GM23338 (cell line): ENCODE data around the gene CH25H. TPM values are rescaled to one million over a fixed set of nuclear protein-coding genes. Genes with fewer than 3 reads are reported as not detected.

Source experiments
- ATAC-seq: fragments of 200-7000 bp; cut with Tn5 transposase; 3 replicates; pipeline ENCODE4 v1.9.1; 2020
- DNase-seq: peaks from one replicate; pipeline ENCODE4 v3.0.0-alpha.2; 2015; ENCODE audit warnings: low spot score
- H2AFZ ChIP-seq: fragments of 200-600 bp; sonication (generic); 2 replicates; pipeline ENCODE4 v1.8.0; 2016; ENCODE audit warnings: antibody characterized with exemption, mild to moderate bottlenecking, moderate library complexity
- H3F3A ChIP-seq: fragments of 200-600 bp; sonication (generic); replicated peaks from 2 replicates; pipeline ENCODE4 v1.8.0; 2017; ENCODE audit warnings: antibody characterized with exemption, mixed run types, low read depth
- H3K27ac ChIP-seq: fragments of 200-600 bp; sonication (generic); 2 replicates; pipeline ENCODE4 v1.6.1; 2016; ENCODE audit warnings: low read depth
- H3K27me3 ChIP-seq: fragments of 200-600 bp; sonication (generic); 2 replicates; pipeline ENCODE4 v1.8.0; 2016; ENCODE audit warnings: mild to moderate bottlenecking, mixed run types, moderate library complexity; ENCODE audit not compliant: insufficient read depth
- H3K36me3 ChIP-seq: fragments of 200-600 bp; sonication (generic); 2 replicates; pipeline ENCODE4 v1.8.0; 2016; ENCODE audit warnings: mild to moderate bottlenecking; ENCODE audit not compliant: insufficient read depth
- H3K4me1 ChIP-seq: fragments of 200-600 bp; sonication (generic); 2 replicates; pipeline ENCODE4 v1.8.0; 2016; ENCODE audit warnings: mild to moderate bottlenecking, moderate library complexity; ENCODE audit not compliant: insufficient read depth
- H3K4me2 ChIP-seq: fragments of 200-600 bp; sonication (generic); 2 replicates; pipeline ENCODE4 v1.7.1; 2017; ENCODE audit warnings: mixed run types
- H3K4me3 ChIP-seq: fragments of 200-600 bp; sonication (generic); 2 replicates; pipeline ENCODE4 v1.6.1; 2016; ENCODE audit warnings: mixed run types
- H3K79me2 ChIP-seq: fragments of 200-600 bp; sonication (generic); replicated peaks from 2 replicates; pipeline ENCODE4 v1.8.0; 2017; ENCODE audit warnings: mild to moderate bottlenecking; ENCODE audit not compliant: insufficient read depth
- H3K9me2 ChIP-seq: fragments of 200-600 bp; sonication (generic); 2 replicates; pipeline ENCODE4 v1.8.0; 2017; ENCODE audit not compliant: insufficient read depth
- H4K20me1 ChIP-seq: fragments of 200-600 bp; sonication (generic); replicated peaks from 2 replicates; pipeline ENCODE4 v1.8.0; 2017; ENCODE audit warnings: mild to moderate bottlenecking; ENCODE audit not compliant: insufficient read depth
- H3K27ac Mint-ChIP-seq: 2 replicates; pipeline ENCODE4 v1.8.0; 2020; ENCODE audit warnings: inconsistent platforms, mild to moderate bottlenecking, moderate library complexity, mixed read lengths
- H3K27me3 Mint-ChIP-seq: 3 replicates; pipeline ENCODE4 v1.8.0; 2022; ENCODE audit warnings: low read depth, mild to moderate bottlenecking, moderate library complexity, mixed read lengths, inconsistent platforms; ENCODE audit not compliant: insufficient read depth, poor library complexity
- H3K36me3 Mint-ChIP-seq: 3 replicates; pipeline ENCODE4 v1.8.0; 2021; ENCODE audit warnings: low read depth, mild to moderate bottlenecking, inconsistent platforms, moderate library complexity, mixed read lengths
- H3K4me1 Mint-ChIP-seq: 3 replicates; pipeline ENCODE4 v1.8.0; 2020; ENCODE audit warnings: mild to moderate bottlenecking, inconsistent platforms, mixed read lengths
- H3K4me3 Mint-ChIP-seq: 3 replicates; pipeline ENCODE4 v1.8.0; 2021; ENCODE audit warnings: moderate library complexity, mild to moderate bottlenecking, inconsistent platforms, mixed read lengths
- H3K9me3 Mint-ChIP-seq: 3 replicates; pipeline ENCODE4 v1.8.0; 2020; ENCODE audit warnings: moderate library complexity, mild to moderate bottlenecking, inconsistent platforms, mixed read lengths
- EZH2 ChIP-seq: fragments of 200-600 bp; sonication (generic); IDR thresholded peaks from one replicate; pipeline ENCODE4 v1.8.0; 2017; ENCODE audit warnings: antibody characterized with exemption, mild to moderate bottlenecking, low read depth; ENCODE audit not compliant: unreplicated experiment
- NANOG ChIP-seq: IDR thresholded peaks from 2 replicates; pipeline ENCODE4 v1.6.1; 2016; ENCODE audit warnings: antibody characterized with exemption, borderline replicate concordance
- ZNF114 ChIP-seq: fragments of 250-450 bp; sonication (Bioruptor Pico); IDR thresholded peaks from 2 replicates; pipeline ENCODE4 v1.5.0; 2020; ENCODE audit warnings: mild to moderate bottlenecking, moderate library complexity
- polyA plus RNA-seq: library from polyadenylated mRNA; unstranded; fragments of >200 nt; fragmentation: Nextera tagmentation; extraction: Ambion mirVana; gene quantifications from 2 replicates; pipeline ENCODE4 v1.2.1, GENCODE V29; 2016
- total RNA-seq: library from RNA; depleted of rRNA; stranded (reverse); fragments of >200 nt; shearing (Covaris generic); gene quantifications from 2 replicates; pipeline ENCODE4 v1.2.3, GENCODE V29; 2014
- TF ChIP-seq, protein P1 (sequence below): fragments of 250-450 bp; sonication (Bioruptor Pico); IDR thresholded peaks from 2 replicates; pipeline ENCODE4 v1.5.0; 2020; ENCODE audit warnings: mild to moderate bottlenecking, moderate library complexity
- TF ChIP-seq, protein P2 (sequence below), 2 experiments: fragments of 200-600 bp in 1 of 2; sonication (generic) in 1 of 2; conservative IDR thresholded peaks; 2 replicates each; pipeline versions ENCODE4 v1.5.1 to v1.6.1; 2016 to 2017; ENCODE audit warnings: antibody characterized with exemption in 2 of 2, low read depth in 2 of 2, mild to moderate bottlenecking in 2 of 2, moderate library complexity in 1 of 2

The CH25H gene
- total and polyA plus RNA-seq, 2 experiments from 2014 or later: 1.3 to 1.7 TPM

DNA sequence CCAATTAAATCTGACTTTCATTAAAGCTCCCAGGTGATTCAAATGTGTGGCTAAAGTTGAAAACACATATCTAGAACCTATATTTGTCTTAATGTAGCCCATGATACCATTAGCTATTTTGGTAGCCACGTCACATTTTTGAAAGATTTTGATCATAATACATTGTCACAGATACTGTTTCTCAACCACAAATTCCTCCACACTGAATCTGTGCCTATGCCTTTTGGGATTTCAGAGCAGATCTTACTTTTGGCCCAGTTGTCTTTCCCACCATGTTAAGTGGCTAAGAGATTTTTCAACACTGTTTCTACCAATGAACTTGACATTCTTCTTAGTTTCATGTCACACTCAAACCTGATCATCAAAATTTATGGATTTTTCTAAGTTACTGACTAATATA lies 47.4 kb downstream of the CH25H start (continued):
- TF ChIP-seq, protein P1, sequence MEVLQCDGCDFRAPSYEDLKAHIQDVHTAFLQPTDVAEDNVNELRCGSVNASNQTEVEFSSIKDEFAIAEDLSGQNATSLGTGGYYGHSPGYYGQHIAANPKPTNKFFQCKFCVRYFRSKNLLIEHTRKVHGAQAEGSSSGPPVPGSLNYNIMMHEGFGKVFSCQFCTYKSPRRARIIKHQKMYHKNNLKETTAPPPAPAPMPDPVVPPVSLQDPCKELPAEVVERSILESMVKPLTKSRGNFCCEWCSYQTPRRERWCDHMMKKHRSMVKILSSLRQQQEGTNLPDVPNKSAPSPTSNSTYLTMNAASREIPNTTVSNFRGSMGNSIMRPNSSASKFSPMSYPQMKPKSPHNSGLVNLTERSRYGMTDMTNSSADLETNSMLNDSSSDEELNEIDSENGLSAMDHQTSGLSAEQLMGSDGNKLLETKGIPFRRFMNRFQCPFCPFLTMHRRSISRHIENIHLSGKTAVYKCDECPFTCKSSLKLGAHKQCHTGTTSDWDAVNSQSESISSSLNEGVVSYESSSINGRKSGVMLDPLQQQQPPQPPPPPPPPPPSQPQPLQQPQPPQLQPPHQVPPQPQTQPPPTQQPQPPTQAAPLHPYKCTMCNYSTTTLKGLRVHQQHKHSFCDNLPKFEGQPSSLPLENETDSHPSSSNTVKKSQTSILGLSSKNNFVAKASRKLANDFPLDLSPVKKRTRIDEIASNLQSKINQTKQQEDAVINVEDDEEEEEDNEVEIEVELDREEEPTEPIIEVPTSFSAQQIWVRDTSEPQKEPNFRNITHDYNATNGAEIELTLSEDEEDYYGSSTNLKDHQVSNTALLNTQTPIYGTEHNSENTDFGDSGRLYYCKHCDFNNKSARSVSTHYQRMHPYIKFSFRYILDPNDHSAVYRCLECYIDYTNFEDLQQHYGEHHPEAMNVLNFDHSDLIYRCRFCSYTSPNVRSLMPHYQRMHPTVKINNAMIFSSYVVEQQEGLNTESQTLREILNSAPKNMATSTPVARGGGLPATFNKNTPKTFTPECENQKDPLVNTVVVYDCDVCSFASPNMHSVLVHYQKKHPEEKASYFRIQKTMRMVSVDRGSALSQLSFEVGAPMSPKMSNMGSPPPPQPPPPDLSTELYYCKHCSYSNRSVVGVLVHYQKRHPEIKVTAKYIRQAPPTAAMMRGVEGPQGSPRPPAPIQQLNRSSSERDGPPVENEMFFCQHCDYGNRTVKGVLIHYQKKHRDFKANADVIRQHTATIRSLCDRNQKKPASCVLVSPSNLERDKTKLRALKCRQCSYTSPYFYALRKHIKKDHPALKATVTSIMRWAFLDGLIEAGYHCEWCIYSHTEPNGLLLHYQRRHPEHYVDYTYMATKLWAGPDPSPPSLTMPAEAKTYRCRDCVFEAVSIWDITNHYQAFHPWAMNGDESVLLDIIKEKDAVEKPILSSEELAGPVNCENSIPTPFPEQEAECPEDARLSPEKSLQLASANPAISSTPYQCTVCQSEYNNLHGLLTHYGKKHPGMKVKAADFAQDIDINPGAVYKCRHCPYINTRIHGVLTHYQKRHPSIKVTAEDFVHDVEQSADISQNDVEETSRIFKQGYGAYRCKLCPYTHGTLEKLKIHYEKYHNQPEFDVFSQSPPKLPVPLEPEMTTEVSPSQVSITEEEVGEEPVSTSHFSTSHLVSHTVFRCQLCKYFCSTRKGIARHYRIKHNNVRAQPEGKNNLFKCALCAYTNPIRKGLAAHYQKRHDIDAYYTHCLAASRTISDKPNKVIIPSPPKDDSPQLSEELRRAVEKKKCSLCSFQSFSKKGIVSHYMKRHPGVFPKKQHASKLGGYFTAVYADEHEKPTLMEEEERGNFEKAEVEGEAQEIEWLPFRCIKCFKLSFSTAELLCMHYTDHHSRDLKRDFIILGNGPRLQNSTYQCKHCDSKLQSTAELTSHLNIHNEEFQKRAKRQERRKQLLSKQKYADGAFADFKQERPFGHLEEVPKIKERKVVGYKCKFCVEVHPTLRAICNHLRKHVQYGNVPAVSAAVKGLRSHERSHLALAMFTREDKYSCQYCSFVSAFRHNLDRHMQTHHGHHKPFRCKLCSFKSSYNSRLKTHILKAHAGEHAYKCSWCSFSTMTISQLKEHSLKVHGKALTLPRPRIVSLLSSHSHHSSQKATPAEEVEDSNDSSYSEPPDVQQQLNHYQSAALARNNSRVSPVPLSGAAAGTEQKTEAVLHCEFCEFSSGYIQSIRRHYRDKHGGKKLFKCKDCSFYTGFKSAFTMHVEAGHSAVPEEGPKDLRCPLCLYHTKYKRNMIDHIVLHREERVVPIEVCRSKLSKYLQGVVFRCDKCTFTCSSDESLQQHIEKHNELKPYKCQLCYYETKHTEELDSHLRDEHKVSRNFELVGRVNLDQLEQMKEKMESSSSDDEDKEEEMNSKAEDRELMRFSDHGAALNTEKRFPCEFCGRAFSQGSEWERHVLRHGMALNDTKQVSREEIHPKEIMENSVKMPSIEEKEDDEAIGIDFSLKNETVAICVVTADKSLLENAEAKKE (CRISPR knock-in tag): no peak
- TF ChIP-seq EZH2 (no peak), ZNF114 (no peak), NANOG (no peak)
- TF ChIP-seq, protein P2, sequence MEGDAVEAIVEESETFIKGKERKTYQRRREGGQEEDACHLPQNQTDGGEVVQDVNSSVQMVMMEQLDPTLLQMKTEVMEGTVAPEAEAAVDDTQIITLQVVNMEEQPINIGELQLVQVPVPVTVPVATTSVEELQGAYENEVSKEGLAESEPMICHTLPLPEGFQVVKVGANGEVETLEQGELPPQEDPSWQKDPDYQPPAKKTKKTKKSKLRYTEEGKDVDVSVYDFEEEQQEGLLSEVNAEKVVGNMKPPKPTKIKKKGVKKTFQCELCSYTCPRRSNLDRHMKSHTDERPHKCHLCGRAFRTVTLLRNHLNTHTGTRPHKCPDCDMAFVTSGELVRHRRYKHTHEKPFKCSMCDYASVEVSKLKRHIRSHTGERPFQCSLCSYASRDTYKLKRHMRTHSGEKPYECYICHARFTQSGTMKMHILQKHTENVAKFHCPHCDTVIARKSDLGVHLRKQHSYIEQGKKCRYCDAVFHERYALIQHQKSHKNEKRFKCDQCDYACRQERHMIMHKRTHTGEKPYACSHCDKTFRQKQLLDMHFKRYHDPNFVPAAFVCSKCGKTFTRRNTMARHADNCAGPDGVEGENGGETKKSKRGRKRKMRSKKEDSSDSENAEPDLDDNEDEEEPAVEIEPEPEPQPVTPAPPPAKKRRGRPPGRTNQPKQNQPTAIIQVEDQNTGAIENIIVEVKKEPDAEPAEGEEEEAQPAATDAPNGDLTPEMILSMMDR (conservative IDR thresholded peaks at IDR 0.05; ENCODE audit: low read depth in 2 of 2): no peak

DNA sequence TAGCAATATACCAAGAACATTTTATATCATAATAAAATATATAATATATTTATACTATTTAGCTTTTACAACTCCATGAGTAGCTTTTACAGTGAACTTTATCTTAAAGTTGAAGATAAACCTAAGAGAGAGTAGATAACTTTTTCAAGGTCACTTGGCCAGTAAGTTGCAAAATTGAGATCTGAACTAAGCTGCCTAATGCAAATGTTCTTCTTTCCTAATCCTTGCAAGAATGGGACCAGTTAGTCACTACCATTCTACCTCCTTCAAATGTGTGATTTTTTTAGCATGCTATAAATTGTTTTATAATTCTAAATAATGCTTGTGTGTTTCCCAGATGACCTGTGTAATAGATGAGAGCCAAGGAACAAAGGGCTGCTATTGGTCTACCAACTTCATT lies 47.8 kb downstream of the CH25H start:
- Histone ChIP-seq H3K27me3 (no peaks in the 10 kb centered on the region), H3K36me3 (no peaks in the 10 kb centered on the region), H3K4me3 (no peak overlapping the region), H4K20me1 (no peaks in the 10 kb centered on the region), H3K27ac (no peak overlapping the region), H3F3A (no peaks in the 10 kb centered on the region), H3K9me2 (no peaks in the 10 kb centered on the region), H2AFZ (no peak overlapping the region; the same call in 1 of the 2 replicates), H3K4me2 (no peak overlapping the region), H3K4me1 (no peaks in the 10 kb centered on the region), H3K79me2 (no peaks in the 10 kb centered on the region)
- H3K27me3 Mint-ChIP-seq: no peaks in the 10 kb centered on the region
- ATAC-seq: no peak
- H3K4me3 Mint-ChIP-seq: no peak overlapping the region
- DNase-seq: no peak
- H3K27ac Mint-ChIP-seq: no peak overlapping the region
- H3K4me1 Mint-ChIP-seq: no peaks in the 10 kb centered on the region
- H3K9me3 Mint-ChIP-seq: no peaks in the 10 kb centered on the region
- H3K36me3 Mint-ChIP-seq: no peaks in the 10 kb centered on the region
- TF ChIP-seq, protein P1 (CRISPR knock-in tag): no peak
- TF ChIP-seq, protein P2 (conservative IDR thresholded peaks at IDR 0.05; ENCODE audit: low read depth in 2 of 2): no peak
- TF ChIP-seq NANOG (no peak), EZH2 (no peak)
